GM18951 (cell line): ENCODE results near the gene CHRNA1.
"Not testable (repeated sequence)": the region's sequence is repeated elsewhere in the genome, so short reads cannot be mapped to it uniquely, and the experiment has no call there.

Source experiments
- POLR2A ChIP-seq: IDR thresholded peaks from 4 replicates; pipeline ENCODE4 v1.6.1; 2011; ENCODE audit warnings: mild to moderate bottlenecking; ENCODE audit not compliant: insufficient read length, insufficient read depth; ENCODE audit errors: extremely low read depth
- in situ Hi-C: fragments of 300-500 bp; cut with MboI; formaldehyde crosslinking; loops from one replicate; pipeline ENCODE4 v1.12.0; 2022; ENCODE audit warnings: low sequenced_read_pairs, mixed read lengths, inconsistent platforms; ENCODE audit not compliant: unreplicated experiment

The CHRNA1 gene

GRCh38 chr2:174738841-174739240, 25.4 kb downstream of the CHRNA1 start:
- TF ChIP-seq POLR2A: no peak
- in situ Hi-C loops: no loop called here

GRCh38 chr2:174731546-174731945, 32.7 kb downstream of the CHRNA1 start:
- in situ Hi-C loops: no loop called here
- no peak for TF ChIP-seq POLR2A

- no peak for TF ChIP-seq POLR2A
- in situ Hi-C loops: no loop called here
Measured at GRCh38 chr2:174730698-174731018, 33.6 kb downstream of the CHRNA1 start.

GRCh38 chr2:174729797-174730697, 34.2 kb downstream of the CHRNA1 start:
- TF ChIP-seq POLR2A: no peak
- in situ Hi-C loops: no loop called here

- no peak for TF ChIP-seq POLR2A
- in situ Hi-C loops: no loop called here
Measured at GRCh38 chr2:174728096-174728495, 36.2 kb downstream of the CHRNA1 start.

GRCh38 chr2:174726212-174726611, 38.1 kb downstream of the CHRNA1 start:
- no peak for TF ChIP-seq POLR2A
- in situ Hi-C loops: no loop called here

- in situ Hi-C loops: no loop called here
- TF ChIP-seq POLR2A: no peak
Measured at GRCh38 chr2:174722942-174723592, 41.2 kb downstream of the CHRNA1 start.

GRCh38 chr2:174719016-174719415, 45.3 kb downstream of the CHRNA1 start:
- in situ Hi-C loops: no loop called here
- TF ChIP-seq POLR2A: no peak

GRCh38 chr2:174718591-174718990, 45.7 kb downstream of the CHRNA1 start:
- no peak for TF ChIP-seq POLR2A
- in situ Hi-C loops: no loop called here

- in situ Hi-C loops: no loop called here
- TF ChIP-seq POLR2A: no peak
Measured at GRCh38 chr2:174717916-174718315, 46.4 kb downstream of the CHRNA1 start.

- no peak for TF ChIP-seq POLR2A
- in situ Hi-C loops: no loop called here
Measured at GRCh38 chr2:174717273-174717672, 47.0 kb downstream of the CHRNA1 start.

GRCh38 chr2:174716785-174717184, 47.5 kb downstream of the CHRNA1 start:
- no peak for TF ChIP-seq POLR2A
- in situ Hi-C loops: no loop called here

- TF ChIP-seq POLR2A: no peak
- in situ Hi-C loops: no loop called here
Measured at GRCh38 chr2:174713686-174714085, 50.6 kb downstream of the CHRNA1 start.

- in situ Hi-C loops: no loop called here
- no peak for TF ChIP-seq POLR2A
Measured at GRCh38 chr2:174711206-174711605, 53.1 kb downstream of the CHRNA1 start.

- in situ Hi-C loops: not testable (repeated sequence)
Measured at GRCh38 chr2:174709416-174710004, 54.8 kb downstream of the CHRNA1 start.
